ENCODE results near the gene TMEM174.

The TMEM174 gene

GRCh38 chr5:73172951-73173350 lies at the start of gene TMEM174:
TSS of gene TMEM174 (plus strand) at chr5:73173193. CDS start at chr5:73173244, 51 bp downstream.
- no peak for DNase-seq (ENCODE audit: low read depth)

- no peak for DNase-seq (ENCODE audit: low read depth)
Measured at GRCh38 chr5:73125289-73125688, 47.7 kb upstream of the TMEM174 start.

GRCh38 chr5:73126381-73126780 lies 46.6 kb upstream of the TMEM174 start:
- DNase-seq (ENCODE audit: low read depth), result no peak

- DNase-seq (ENCODE audit: low read depth), result no peak
Measured at GRCh38 chr5:73126957-73127356, 46.0 kb upstream of the TMEM174 start.

- no peak for DNase-seq (ENCODE audit: low read depth)
Measured at GRCh38 chr5:73129143-73129542, 43.9 kb upstream of the TMEM174 start.

- no peak for DNase-seq (ENCODE audit: low read depth)
Measured at GRCh38 chr5:73130811-73131210, 42.2 kb upstream of the TMEM174 start.

- no peak for DNase-seq (ENCODE audit: low read depth)
Measured at GRCh38 chr5:73131711-73132425, 41.1 kb upstream of the TMEM174 start.

GRCh38 chr5:73132759-73133158 lies 40.2 kb upstream of the TMEM174 start:
- no peak for DNase-seq (ENCODE audit: low read depth)

- no peak for DNase-seq (ENCODE audit: low read depth)
Measured at GRCh38 chr5:73135021-73135420, 38.0 kb upstream of the TMEM174 start.

GRCh38 chr5:73135429-73136054 lies 37.5 kb upstream of the TMEM174 start:
- peak; percentile 10 for DNase-seq (ENCODE audit: low read depth)

- DNase-seq (ENCODE audit: low read depth), result no peak
Measured at GRCh38 chr5:73136055-73136562, 36.9 kb upstream of the TMEM174 start.

GRCh38 chr5:73137563-73138530 lies 35.1 kb upstream of the TMEM174 start:
- DNase-seq (ENCODE audit: low read depth), result no peak

GRCh38 chr5:73139485-73139884 lies 33.5 kb upstream of the TMEM174 start:
- no peak for DNase-seq (ENCODE audit: low read depth)

GRCh38 chr5:73140801-73141200 lies 32.2 kb upstream of the TMEM174 start:
- DNase-seq (ENCODE audit: low read depth), result no peak

- no peak for DNase-seq (ENCODE audit: low read depth)
Measured at GRCh38 chr5:73142035-73142434, 31.0 kb upstream of the TMEM174 start.

GRCh38 chr5:73143716-73144115 lies 29.3 kb upstream of the TMEM174 start:
- no peak for DNase-seq (ENCODE audit: low read depth)

GRCh38 chr5:73149540-73149939 lies 23.5 kb upstream of the TMEM174 start:
- DNase-seq (ENCODE audit: low read depth), result no peak

GRCh38 chr5:73150876-73151275 lies 22.1 kb upstream of the TMEM174 start:
- no peak for DNase-seq (ENCODE audit: low read depth)

- DNase-seq (ENCODE audit: low read depth), result no peak
Measured at GRCh38 chr5:73151766-73152410, 21.1 kb upstream of the TMEM174 start.

GRCh38 chr5:73152411-73153388 lies 20.3 kb upstream of the TMEM174 start:
- no peak for DNase-seq (ENCODE audit: low read depth)

GRCh38 chr5:73153513-73153912 lies 19.5 kb upstream of the TMEM174 start:
- DNase-seq (ENCODE audit: low read depth), result no peak
